T-cell (primary cell): ENCODE results near the gene KCNIP4. TPM values are rescaled to one million over a fixed set of nuclear protein-coding genes. Genes with fewer than 3 reads are reported as not detected.

ENCODE experiments used
- ATAC-seq, 4 experiments: fragments of 200-7000 bp in 3 of 4; fragments of 150-1000 bp in 1 of 4; cut with Tn5 transposase; replicated peaks in 1 of 4; 1 replicate in 3 of 4; 2 replicates in 1 of 4; pipeline ENCODE4 v1.10.0; 2021; ENCODE audit warnings: moderate library complexity in 3 of 4, mild to moderate bottlenecking in 2 of 4, moderate number of reproducible peaks in 1 of 4
- CTCF ChIA-PET, 2 donors: fragments of 300-600 bp; sonication (Branson Sonifier 250); formaldehyde crosslinking; loops; one replicate each; lab custom pipeline; 2022; ENCODE audit warnings: antibody characterized with exemption in 2 of 2; lab: Charles Lee
- POLR2A ChIA-PET, 2 donors: fragments of 300-600 bp; sonication (Branson Sonifier 250); formaldehyde crosslinking; loops; one replicate each; lab custom pipeline; 2022; ENCODE audit warnings: antibody characterized with exemption in 2 of 2; lab: Charles Lee
- DNase-seq, 35 experiments: peaks; one replicate each; pipeline versions ENCODE4 v3.0.0 to v3.0.0-alpha.2; 2013 to 2023
- H3K27ac ChIP-seq: one replicate; pipeline ENCODE4 v1.5.1; 2013; ENCODE audit warnings: low read length
- H3K27me3 ChIP-seq, 2 experiments: replicated peaks in 1 of 2; 1 replicate in 1 of 2; 2 replicates in 1 of 2; pipeline versions ENCODE4 v1.6.1 to v1.7.0; 2013; ENCODE audit warnings: low read length in 1 of 2, mixed read lengths in 1 of 2; ENCODE audit not compliant: control insufficient read depth in 2 of 2, insufficient read depth in 2 of 2; ENCODE audit errors: extremely low read depth in 1 of 2
- H3K36me3 ChIP-seq, 2 donors: 1 replicate in 1 of 2; 2 replicates in 1 of 2; pipeline versions ENCODE4 v1.6.1 to v1.7.0; 2013; ENCODE audit warnings: low read length in 1 of 2; ENCODE audit not compliant: control insufficient read depth in 2 of 2, insufficient read depth in 1 of 2; ENCODE audit errors: extremely low read depth in 1 of 2
- H3K4me1 ChIP-seq, 2 experiments: 1 replicate in 1 of 2; 2 replicates in 1 of 2; pipeline versions ENCODE4 v1.6.1 to v1.7.0; 2013; ENCODE audit warnings: low read length in 2 of 2, mixed read lengths in 1 of 2; ENCODE audit not compliant: insufficient read depth in 2 of 2, control insufficient read depth in 1 of 2; ENCODE audit errors: extremely low read depth in 1 of 2
- H3K4me3 ChIP-seq, 2 donors: 1 replicate in 1 of 2; 2 replicates in 1 of 2; pipeline versions ENCODE4 v1.5.1 to v1.7.0; 2013; ENCODE audit warnings: mild to moderate bottlenecking in 2 of 2, low read length in 1 of 2, moderate library complexity in 1 of 2; ENCODE audit not compliant: control insufficient read depth in 1 of 2; ENCODE audit errors: extremely low read depth in 1 of 2
- H3K9me3 ChIP-seq: 2 replicates; pipeline ENCODE4 v1.7.0; 2013
- H3K27ac Mint-ChIP-seq, 2 donors: one replicate each; pipeline ENCODE4 v1.8.0; 2020 to 2021; ENCODE audit warnings: mild to moderate bottlenecking in 2 of 2, mixed read lengths in 2 of 2
- H3K27me3 Mint-ChIP-seq, 2 donors: one replicate each; pipeline ENCODE4 v1.8.0; 2021 to 2022; ENCODE audit warnings: mixed read lengths in 2 of 2
- H3K36me3 Mint-ChIP-seq: one replicate; pipeline ENCODE4 v1.8.0; 2021; ENCODE audit warnings: mixed read lengths
- H3K4me1 Mint-ChIP-seq, 3 donors: one replicate each; pipeline ENCODE4 v1.8.0; 2020 to 2022; ENCODE audit warnings: mixed read lengths in 3 of 3, mild to moderate bottlenecking in 1 of 3
- H3K4me3 Mint-ChIP-seq, 3 donors: one replicate each; pipeline ENCODE4 v1.8.0; 2020 to 2022; ENCODE audit warnings: mild to moderate bottlenecking in 3 of 3, mixed read lengths in 3 of 3, moderate library complexity in 3 of 3
- H3K9me3 Mint-ChIP-seq, 3 donors: one replicate each; pipeline ENCODE4 v1.8.0; 2020 to 2022; ENCODE audit warnings: mixed read lengths in 3 of 3
- WGBS: methylation state at CpG from one replicate; pipeline ENCODE4 v1.1.5; 2013; ENCODE audit warnings: missing lambda C conversion rate; ENCODE audit not compliant: insufficient coverage; 5-methylcytosine and 5-hydroxymethylcytosine counted together
- total RNA-seq, 35 experiments: library from RNA in 6 of 35; stranded (reverse) in 6 of 35; fragments of 120-200 nt in 1 of 35; gene quantifications; one replicate each; pipeline versions ENCODE4 v1.2.1 to v1.2.4 and lab custom pipeline; 2013 to 2026

The KCNIP4 gene
- total RNA-seq, 5 donors from 2014 or later (not counting 1 experiment from before 2014, with no cell fraction given): not detected

- ATAC-seq (no peak), DNase-seq (no peak)
- H3K27ac Mint-ChIP-seq: no peak overlapping the region
- Histone ChIP-seq H3K4me1 (no peaks in the 10 kb centered on the region), H3K4me3 (no peak overlapping the region), H3K27me3 (no peaks in the 10 kb centered on the region), H3K36me3 (no peaks in the 10 kb centered on the region), H3K9me3 (no peaks in the 10 kb centered on the region), H3K27ac (no peak overlapping the region)
- no peaks in the 10 kb centered on the region for H3K27me3 Mint-ChIP-seq
- ChIA-PET CTCF (no interaction called here), POLR2A (interaction anchor here in 1 of 2 donors (0.7 kb wide), 1 partner anchor 455 kb away, joined by 4 read pairs; no protein-coding TSS in a partner anchor)
- peaks cover 0 to 10% (median 0%) of the 10 kb centered on the region in 3 donors for H3K4me1 Mint-ChIP-seq
- peaks cover 0 to 12% (median 12%) of the 10 kb centered on the region in 3 donors for H3K9me3 Mint-ChIP-seq
- H3K4me3 Mint-ChIP-seq: no peak overlapping the region
- no peaks in the 10 kb centered on the region for H3K36me3 Mint-ChIP-seq
Measured at GRCh38 chr4:21102667-21103066, 845.9 kb downstream of the KCNIP4 start.

GRCh38 chr4:21097865-21098264 is 850.7 kb downstream of the KCNIP4 start:
- ChIA-PET CTCF (no interaction called here), POLR2A (no interaction called here)
- H3K4me3 ChIP-seq: no peak overlapping the region
- no peak overlapping the region for H3K27ac ChIP-seq
- DNase-seq: no peak
- no peak for ATAC-seq
- no peaks in the 10 kb centered on the region for H3K9me3 ChIP-seq
- no peak overlapping the region for H3K4me3 Mint-ChIP-seq
- no peaks in the 10 kb centered on the region for H3K36me3 Mint-ChIP-seq
- H3K4me1 ChIP-seq: no peaks in the 10 kb centered on the region
- WGBS: no CpG with 5 or more reads among the region's 1 CpG
- no peaks in the 10 kb centered on the region for H3K36me3 ChIP-seq
- H3K4me1 Mint-ChIP-seq: peaks cover 0 to 8% (median 0%) of the 10 kb centered on the region in 3 donors
- peaks cover 0 to 12% (median 7%) of the 10 kb centered on the region in 3 donors for H3K9me3 Mint-ChIP-seq
- no peaks in the 10 kb centered on the region for H3K27me3 ChIP-seq
- no peak overlapping the region for H3K27ac Mint-ChIP-seq
- no peaks in the 10 kb centered on the region for H3K27me3 Mint-ChIP-seq

GRCh38 chr4:21097026-21097425 is 851.5 kb downstream of the KCNIP4 start:
- Mint-ChIP-seq H3K27me3 (no peaks in the 10 kb centered on the region), H3K4me1 (peaks cover 0 to 2% (median 0%) of the 10 kb centered on the region in 3 donors), H3K36me3 (no peaks in the 10 kb centered on the region), H3K9me3 (peaks cover 0 to 14% (median 7%) of the 10 kb centered on the region in 3 donors), H3K27ac (no peak overlapping the region), H3K4me3 (no peak overlapping the region)
- no peaks in the 10 kb centered on the region for H3K27me3 ChIP-seq
- no peaks in the 10 kb centered on the region for H3K4me1 ChIP-seq
- peaks cover 3% of the 10 kb centered on the region for H3K9me3 ChIP-seq
- DNase-seq (no peak), ATAC-seq (no peak)
- ChIA-PET CTCF (no interaction called here), POLR2A (no interaction called here)
- H3K27ac ChIP-seq: no peak overlapping the region
- WGBS: no CpG with 5 or more reads among the region's 1 CpG
- H3K36me3 ChIP-seq: no peaks in the 10 kb centered on the region
- H3K4me3 ChIP-seq: no peak overlapping the region

GRCh38 chr4:21092531-21092930 is 856.0 kb downstream of the KCNIP4 start:
- H3K36me3 Mint-ChIP-seq: no peaks in the 10 kb centered on the region
- ChIA-PET POLR2A (no interaction called here), CTCF (no interaction called here)
- H3K27me3 Mint-ChIP-seq: no peaks in the 10 kb centered on the region
- no peak overlapping the region for H3K4me3 Mint-ChIP-seq
- H3K9me3 ChIP-seq: peaks cover 7% of the 10 kb centered on the region
- H3K4me1 Mint-ChIP-seq: peaks cover 0 to 7% (median 0%) of the 10 kb centered on the region in 3 donors
- H3K9me3 Mint-ChIP-seq: peaks cover 4 to 25% (median 19%) of the 10 kb centered on the region in 3 donors
- H3K27ac ChIP-seq: no peak overlapping the region
- no peak overlapping the region for H3K4me3 ChIP-seq
- no peak for ATAC-seq
- H3K27me3 ChIP-seq: no peaks in the 10 kb centered on the region
- H3K4me1 ChIP-seq: no peaks in the 10 kb centered on the region
- H3K27ac Mint-ChIP-seq: no peak overlapping the region
- no peak for DNase-seq
- WGBS: no CpG with 5 or more reads among the region's 1 CpG
- H3K36me3 ChIP-seq: no peaks in the 10 kb centered on the region

- Mint-ChIP-seq H3K4me1 (peaks cover 0 to 7% (median 0%) of the 10 kb centered on the region in 3 donors), H3K4me3 (no peak overlapping the region), H3K27me3 (no peaks in the 10 kb centered on the region), H3K9me3 (peaks cover 5 to 33% (median 20%) of the 10 kb centered on the region in 3 donors), H3K27ac (no peak overlapping the region), H3K36me3 (no peaks in the 10 kb centered on the region)
- no peak overlapping the region for H3K4me3 ChIP-seq
- ChIA-PET POLR2A (no interaction called here), CTCF (no interaction called here)
- no peak overlapping the region for H3K27ac ChIP-seq
- 20% methylated on average over 1 of the region's 4 CpGs for WGBS
- no peaks in the 10 kb centered on the region for H3K4me1 ChIP-seq
- no peak for DNase-seq
- H3K9me3 ChIP-seq: peaks cover 7% of the 10 kb centered on the region
- no peaks in the 10 kb centered on the region for H3K27me3 ChIP-seq
- no peaks in the 10 kb centered on the region for H3K36me3 ChIP-seq
- ATAC-seq: no peak
Measured at GRCh38 chr4:21090094-21090666, 858.4 kb downstream of the KCNIP4 start.

- H3K27me3 Mint-ChIP-seq: no peaks in the 10 kb centered on the region
- Histone ChIP-seq H3K27me3 (no peaks in the 10 kb centered on the region), H3K4me1 (no peaks in the 10 kb centered on the region), H3K9me3 (peaks cover 3% of the 10 kb centered on the region), H3K4me3 (no peak overlapping the region), H3K27ac (no peak overlapping the region), H3K36me3 (no peaks in the 10 kb centered on the region)
- no peak overlapping the region for H3K27ac Mint-ChIP-seq
- DNase-seq: no peak
- ChIA-PET CTCF (no interaction called here), POLR2A (no interaction called here)
- H3K4me1 Mint-ChIP-seq: peaks cover 0 to 6% (median 0%) of the 10 kb centered on the region in 3 donors
- no peak for ATAC-seq
- peaks cover 8 to 23% (median 12%) of the 10 kb centered on the region in 3 donors for H3K9me3 Mint-ChIP-seq
- H3K36me3 Mint-ChIP-seq: no peaks in the 10 kb centered on the region
- no peak overlapping the region for H3K4me3 Mint-ChIP-seq
Measured at GRCh38 chr4:21083413-21083812, 865.2 kb downstream of the KCNIP4 start.
